Gastroesophageal sphincter (tissue), 3 donors: ENCODE results near the gene STX5.

Source experiments
- EP300 ChIP-seq: sonication (generic); formaldehyde crosslinking; IDR thresholded peaks from one replicate; pipeline ENCODE4 v1.6.1; 2017; ENCODE audit warnings: antibody characterized with exemption, mild to moderate bottlenecking
- POLR2AphosphoS5 ChIP-seq: sonication (generic); formaldehyde crosslinking; IDR thresholded peaks from one replicate; pipeline ENCODE4 v1.6.1; 2017; ENCODE audit warnings: antibody characterized with exemption
- TF ChIP-seq, protein P1 (sequence below), 4 experiments: fragments of 200-600 bp in 2 of 4; fragments of 450-650 bp in 2 of 4; sonication (generic) in 1 of 4; IDR thresholded peaks; one replicate each; pipeline ENCODE4 v1.5.1; 2017 to 2019; ENCODE audit warnings: antibody characterized with exemption in 4 of 4, mild to moderate bottlenecking in 2 of 4, moderate library complexity in 2 of 4

GRCh38 chr11:62858201-62858600, 26.4 kb upstream of the STX5 start:
- TF ChIP-seq, protein P1, sequence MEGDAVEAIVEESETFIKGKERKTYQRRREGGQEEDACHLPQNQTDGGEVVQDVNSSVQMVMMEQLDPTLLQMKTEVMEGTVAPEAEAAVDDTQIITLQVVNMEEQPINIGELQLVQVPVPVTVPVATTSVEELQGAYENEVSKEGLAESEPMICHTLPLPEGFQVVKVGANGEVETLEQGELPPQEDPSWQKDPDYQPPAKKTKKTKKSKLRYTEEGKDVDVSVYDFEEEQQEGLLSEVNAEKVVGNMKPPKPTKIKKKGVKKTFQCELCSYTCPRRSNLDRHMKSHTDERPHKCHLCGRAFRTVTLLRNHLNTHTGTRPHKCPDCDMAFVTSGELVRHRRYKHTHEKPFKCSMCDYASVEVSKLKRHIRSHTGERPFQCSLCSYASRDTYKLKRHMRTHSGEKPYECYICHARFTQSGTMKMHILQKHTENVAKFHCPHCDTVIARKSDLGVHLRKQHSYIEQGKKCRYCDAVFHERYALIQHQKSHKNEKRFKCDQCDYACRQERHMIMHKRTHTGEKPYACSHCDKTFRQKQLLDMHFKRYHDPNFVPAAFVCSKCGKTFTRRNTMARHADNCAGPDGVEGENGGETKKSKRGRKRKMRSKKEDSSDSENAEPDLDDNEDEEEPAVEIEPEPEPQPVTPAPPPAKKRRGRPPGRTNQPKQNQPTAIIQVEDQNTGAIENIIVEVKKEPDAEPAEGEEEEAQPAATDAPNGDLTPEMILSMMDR (IDR thresholded peaks at IDR 0.05): no peak
- TF ChIP-seq POLR2AphosphoS5: no peak
- TF ChIP-seq EP300: no peak
